NT2/D1 (cell line): Measurements from ENCODE around the gene HDAC7.

ENCODE experiments used
- DNase-seq: peaks from one replicate; pipeline ENCODE4 v3.0.0-alpha.2; 2011; ENCODE audit warnings: low read depth, low spot score
- H3K27me3 ChIP-seq: 2 replicates; pipeline ENCODE4 v1.6.0; 2011; ENCODE audit warnings: mild to moderate bottlenecking; ENCODE audit not compliant: insufficient read length, insufficient read depth
- H3K36me3 ChIP-seq: 2 replicates; pipeline ENCODE4 v1.6.1; 2011; ENCODE audit warnings: mild to moderate bottlenecking, low read length, mixed read lengths; ENCODE audit not compliant: insufficient read depth, insufficient read length
- H3K4me1 ChIP-seq: 2 replicates; pipeline ENCODE4 v1.5.1; 2011; ENCODE audit not compliant: insufficient read depth, insufficient read length
- H3K4me3 ChIP-seq: 2 replicates; pipeline ENCODE4 v1.5.1; 2011; ENCODE audit warnings: low read depth; ENCODE audit not compliant: insufficient read length
- H3K9ac ChIP-seq: 2 replicates; pipeline ENCODE4 v1.6.0; 2011; ENCODE audit warnings: low read depth; ENCODE audit not compliant: insufficient read length
- H3K9me3 ChIP-seq: 2 replicates; pipeline ENCODE4 v1.5.1; 2011; ENCODE audit warnings: mild to moderate bottlenecking, low read length; ENCODE audit not compliant: insufficient read depth
- SUZ12 ChIP-seq: IDR thresholded peaks from 2 replicates; pipeline ENCODE4 v1.6.1; 2011; ENCODE audit not compliant: insufficient read length, insufficient read depth; ENCODE audit errors: extremely low read depth
- YY1 ChIP-seq: IDR thresholded peaks from 2 replicates; pipeline ENCODE4 v1.6.1; 2011; ENCODE audit not compliant: insufficient read length, insufficient read depth
- ZNF274 ChIP-seq: IDR thresholded peaks from 2 replicates; pipeline ENCODE4 v1.6.1; 2011; ENCODE audit warnings: mild to moderate bottlenecking, low read depth, low read length

Gene HDAC7

DNA sequence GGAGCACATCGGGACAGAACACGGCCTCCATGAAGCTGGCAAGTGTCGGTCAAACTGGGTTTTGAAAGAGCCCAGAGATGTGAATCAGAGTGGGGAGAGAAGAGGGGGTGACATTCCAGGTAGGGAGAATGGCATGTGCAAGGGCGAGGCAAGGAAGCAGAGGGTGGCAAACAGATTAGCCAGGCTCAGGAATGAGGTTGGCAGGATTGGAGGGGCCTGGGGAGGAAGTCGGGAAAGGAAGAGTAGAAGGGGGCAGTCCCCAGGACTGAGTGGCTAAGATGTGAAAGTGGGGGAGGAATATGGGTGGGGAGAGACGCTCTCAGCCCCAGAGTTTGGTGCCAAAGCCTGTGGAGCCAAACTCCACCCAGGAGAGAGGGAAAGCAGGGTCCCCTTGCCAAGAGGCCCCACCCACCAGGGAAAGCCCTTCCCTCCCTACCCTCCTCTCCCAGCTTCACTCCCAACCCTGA, 5.5 kb upstream of the HDAC7 start:
- Histone ChIP-seq H3K36me3 (no peaks in the 10 kb centered on the region), H3K9me3 (no peaks in the 10 kb centered on the region), H3K4me1 (peaks cover 33% of the 10 kb centered on the region), H3K4me3 (no peak overlapping the region), H3K27me3 (peaks cover 2% of the 10 kb centered on the region), H3K9ac (no peak overlapping the region)
- DNase-seq: no peak
- TF ChIP-seq SUZ12 (no peak), ZNF274 (no peak), YY1 (no peak)

DNA sequence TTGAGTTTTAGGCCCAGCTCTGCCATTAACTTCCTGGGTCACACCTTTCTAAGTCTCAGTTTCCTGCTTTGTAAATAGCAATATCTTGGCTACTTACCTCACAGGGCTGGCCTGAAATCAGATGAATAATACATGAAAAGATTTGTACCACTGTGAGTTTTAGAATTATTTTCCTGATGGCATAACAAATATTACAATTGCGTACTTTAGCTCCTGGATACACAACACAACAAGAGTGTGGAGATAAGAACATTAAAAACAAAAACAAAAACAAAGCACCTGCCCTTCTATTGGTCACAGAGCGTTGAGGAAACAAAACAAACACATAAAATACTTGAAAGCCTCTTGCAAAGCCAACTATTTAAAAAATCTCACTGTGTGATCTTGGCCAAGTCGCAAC, 4.9 kb upstream of the HDAC7 start:
- no peak for TF ChIP-seq ZNF274
- TF ChIP-seq YY1: no peak
- TF ChIP-seq SUZ12: no peak
- H3K27me3 ChIP-seq: peaks cover 2% of the 10 kb centered on the region
- no peaks in the 10 kb centered on the region for H3K36me3 ChIP-seq
- no peak overlapping the region for H3K4me3 ChIP-seq
- no peak overlapping the region for H3K9ac ChIP-seq
- H3K9me3 ChIP-seq: no peaks in the 10 kb centered on the region
- peaks cover 33% of the 10 kb centered on the region for H3K4me1 ChIP-seq
- DNase-seq: no peak

DNA sequence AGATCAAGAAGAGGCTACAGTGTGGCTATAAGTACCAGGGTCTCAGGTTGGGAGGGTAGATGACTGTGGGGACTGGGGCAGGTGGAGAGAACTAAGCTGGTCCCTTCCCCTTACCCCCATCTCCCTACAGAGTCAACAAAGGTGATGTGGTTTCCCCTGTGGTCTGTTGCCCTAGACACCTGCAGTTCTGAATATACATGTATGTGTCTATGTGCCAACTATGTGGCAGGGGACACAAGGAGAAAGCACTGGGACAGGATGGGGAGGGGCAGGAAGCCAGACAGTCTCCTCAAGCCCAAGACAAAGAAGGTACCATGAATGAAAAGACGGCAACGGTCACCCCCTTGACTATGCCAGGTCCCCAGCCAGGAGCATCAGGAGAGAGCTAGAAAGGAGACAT, 4.5 kb upstream of the HDAC7 start:
- H3K27me3 ChIP-seq: peaks cover 2% of the 10 kb centered on the region
- no peaks in the 10 kb centered on the region for H3K36me3 ChIP-seq
- no peaks in the 10 kb centered on the region for H3K9me3 ChIP-seq
- no peak overlapping the region for H3K9ac ChIP-seq
- peaks cover 29% of the 10 kb centered on the region for H3K4me1 ChIP-seq
- no peak overlapping the region for H3K4me3 ChIP-seq
- no peak for TF ChIP-seq ZNF274
- TF ChIP-seq YY1: no peak
- no peak for TF ChIP-seq SUZ12
- no peak for DNase-seq

DNA sequence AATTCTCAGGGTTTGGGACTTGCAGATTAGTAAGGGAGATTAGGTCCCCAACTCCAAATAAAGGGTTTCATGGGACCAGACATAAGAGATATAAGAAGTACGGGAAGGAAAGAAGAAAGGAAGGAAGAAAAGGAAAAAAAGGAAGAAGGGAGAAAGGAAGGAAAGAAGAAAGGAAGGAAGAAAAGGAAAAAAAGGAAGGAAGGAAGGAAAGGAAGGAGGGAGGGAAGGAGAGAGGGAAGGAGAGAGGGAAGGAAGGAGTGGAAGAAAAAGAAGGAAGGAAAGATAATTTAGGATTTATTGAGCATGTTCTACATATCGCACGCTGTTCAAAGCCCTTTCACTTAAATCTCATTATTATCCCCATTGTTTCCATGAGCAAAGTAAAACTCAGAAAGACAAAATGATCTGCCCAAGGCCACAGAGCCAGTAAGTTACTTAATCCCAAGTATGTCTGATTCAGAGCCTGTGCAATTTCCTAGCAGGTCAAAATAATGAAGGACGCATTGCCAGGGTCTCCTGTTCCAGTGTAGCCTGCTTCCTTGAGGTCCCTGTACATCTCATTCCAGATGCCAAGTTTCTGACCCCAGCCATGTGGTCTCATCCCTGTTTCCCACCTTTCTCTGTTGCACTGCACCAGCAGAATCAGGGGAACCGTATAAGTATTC, 3.9 kb upstream of the HDAC7 start:
- Histone ChIP-seq H3K36me3 (peaks cover 1% of the 10 kb centered on the region), H3K9ac (no peak overlapping the region), H3K4me3 (no peak overlapping the region), H3K4me1 (peaks cover 26% of the 10 kb centered on the region), H3K27me3 (peaks cover 2% of the 10 kb centered on the region), H3K9me3 (no peaks in the 10 kb centered on the region)
- TF ChIP-seq SUZ12 (no peak), ZNF274 (no peak)
- no peak for DNase-seq

DNA sequence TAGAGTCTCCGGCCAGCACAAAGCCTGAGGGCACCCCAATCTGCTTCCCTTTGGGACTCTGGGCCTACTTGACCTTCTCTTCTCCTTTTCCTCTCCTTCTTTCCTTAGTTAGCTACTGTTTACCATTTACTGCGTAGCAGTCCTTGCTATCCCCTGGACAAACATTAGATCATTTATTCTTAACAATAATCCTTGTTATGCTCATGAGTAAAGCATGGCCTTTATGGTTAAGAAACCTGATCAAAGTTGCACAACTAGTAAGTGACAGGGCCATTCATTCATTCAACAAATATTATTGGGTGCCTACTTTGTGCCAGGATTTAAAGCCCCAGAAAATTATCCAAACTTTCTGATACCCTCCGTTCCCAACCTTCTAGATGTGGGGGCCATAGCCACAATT, 3.2 kb upstream of the HDAC7 start:
- TF ChIP-seq YY1 (no peak), SUZ12 (no peak), ZNF274 (no peak)
- DNase-seq: no peak
- Histone ChIP-seq H3K9ac (no peak overlapping the region), H3K9me3 (no peaks in the 10 kb centered on the region), H3K36me3 (peaks cover 8% of the 10 kb centered on the region), H3K4me1 (peaks cover 26% of the 10 kb centered on the region), H3K27me3 (peaks cover 2% of the 10 kb centered on the region), H3K4me3 (no peak overlapping the region)

DNA sequence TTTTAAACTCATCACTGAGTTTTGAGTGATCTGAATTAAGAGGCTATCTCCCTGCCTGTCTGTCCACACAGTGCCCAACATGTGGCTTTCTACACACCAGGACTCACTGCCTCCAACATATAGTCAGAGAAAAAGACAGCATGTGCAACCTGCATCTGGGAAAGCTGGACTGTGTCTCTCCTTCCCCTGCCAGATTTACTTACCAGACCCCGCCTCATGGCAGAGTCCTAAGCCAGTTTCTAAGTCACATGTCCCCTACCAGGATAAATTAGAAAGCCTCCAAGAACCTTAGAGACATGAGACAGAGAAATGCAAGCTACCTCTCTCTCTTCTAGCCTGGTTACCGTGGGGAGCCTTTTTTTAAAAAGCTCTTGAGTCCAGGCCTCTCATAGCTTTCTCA, 2.7 kb upstream of the HDAC7 start:
- Histone ChIP-seq H3K9me3 (no peaks in the 10 kb centered on the region), H3K27me3 (peaks cover 2% of the 10 kb centered on the region), H3K36me3 (peaks cover 13% of the 10 kb centered on the region), H3K4me1 (peaks cover 28% of the 10 kb centered on the region), H3K9ac (no peak overlapping the region), H3K4me3 (no peak overlapping the region)
- no peak for DNase-seq
- no peak for TF ChIP-seq ZNF274

DNA sequence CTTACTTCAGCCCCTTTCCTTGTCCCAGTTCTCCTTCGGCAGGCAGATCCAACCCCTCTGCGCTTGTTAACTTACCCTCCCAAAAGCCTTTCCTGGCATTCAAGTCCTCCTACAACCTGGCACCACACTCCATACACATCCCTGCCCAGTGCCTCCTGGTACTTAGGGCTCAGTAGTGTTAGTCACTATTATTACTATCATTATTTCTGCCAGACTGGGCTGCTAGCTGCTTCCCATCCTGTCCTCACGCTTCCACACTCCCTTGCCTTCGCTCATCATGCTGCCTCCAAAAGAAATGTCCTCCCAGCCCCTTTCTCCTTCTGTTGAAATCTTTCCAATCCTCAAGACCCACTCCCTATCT, 1.6 kb upstream of the HDAC7 start:
- Histone ChIP-seq H3K4me1 (peaks cover 28% of the 10 kb centered on the region), H3K9me3 (no peaks in the 10 kb centered on the region), H3K27me3 (peaks cover 2% of the 10 kb centered on the region), H3K4me3 (no peak overlapping the region), H3K36me3 (peaks cover 19% of the 10 kb centered on the region), H3K9ac (peak overlapping the region; percentile 100)
- no peak for DNase-seq
- TF ChIP-seq YY1 (no peak), ZNF274 (no peak), SUZ12 (no peak)
